CD4-positive, alpha-beta T cell treated with Interleukin-15 for 4 hours (primary cell): ENCODE data around the gene PANK4.

Experiments
- DNase-seq: peaks from one replicate; pipeline ENCODE4 v3.0.0-alpha.2; 2020; ENCODE audit warnings: low spot score

Gene PANK4

GRCh38 chr1:2544875-2545640 is 18.7 kb upstream of the PANK4 start:
- DNase-seq, result no peak

- DNase-seq, result no peak
These were observed 17.9 kb upstream of the PANK4 start for GRCh38 chr1:2544093-2544874.

GRCh38 chr1:2543543-2544092 is 17.2 kb upstream of the PANK4 start:
- peak; percentile 23 for DNase-seq

- no peak for DNase-seq
These were observed 16.0 kb upstream of the PANK4 start for GRCh38 chr1:2542246-2542915.

GRCh38 chr1:2541619-2542245 is 15.3 kb upstream of the PANK4 start:
- no peak for DNase-seq

- no peak for DNase-seq
These were observed 14.6 kb upstream of the PANK4 start for GRCh38 chr1:2540816-2541492.

GRCh38 chr1:2539312-2539907 is 13.0 kb upstream of the PANK4 start:
- DNase-seq, result peak; percentile 32

- DNase-seq, result no peak
These were observed 12.5 kb upstream of the PANK4 start for GRCh38 chr1:2538872-2539271.

- no peak for DNase-seq
These were observed 12.0 kb upstream of the PANK4 start for GRCh38 chr1:2538376-2538775.

- no peak for DNase-seq
These were observed 11.4 kb upstream of the PANK4 start for GRCh38 chr1:2537784-2538115.

GRCh38 chr1:2535981-2536380 is 9.6 kb upstream of the PANK4 start:
- no peak for DNase-seq

GRCh38 chr1:2535455-2535854 is 9.1 kb upstream of the PANK4 start:
- no peak for DNase-seq

- DNase-seq, result no peak
These were observed 8.5 kb upstream of the PANK4 start for GRCh38 chr1:2534687-2535441.

GRCh38 chr1:2534315-2534686 is 7.9 kb upstream of the PANK4 start:
- no peak for DNase-seq

- DNase-seq, result no peak
These were observed 7.0 kb upstream of the PANK4 start for GRCh38 chr1:2533365-2533764.

- DNase-seq, result no peak
These were observed 6.2 kb upstream of the PANK4 start for GRCh38 chr1:2532485-2533160.

- no peak for DNase-seq
These were observed 4.3 kb upstream of the PANK4 start for GRCh38 chr1:2530513-2531361.

- no peak for DNase-seq
These were observed 3.6 kb upstream of the PANK4 start, which contains the start of gene HES5 for GRCh38 chr1:2529784-2530512. Gene HES5, minus strand, starts transcription at chr1:2530263. Its CDS starts 99 bp downstream, at chr1:2530164.
